Measurements from ENCODE around the gene UNC13D. TPM values are rescaled to one million over a fixed set of nuclear protein-coding genes. Genes with fewer than 3 reads are reported as not detected.

UNC13D gene
- total and polyA plus RNA-seq, 9 of the 15 experiments (the other 6 are each of a cell fraction or from before 2014, with no cell fraction given), result 0.86 to 244 (median 69.2) TPM

DNA sequence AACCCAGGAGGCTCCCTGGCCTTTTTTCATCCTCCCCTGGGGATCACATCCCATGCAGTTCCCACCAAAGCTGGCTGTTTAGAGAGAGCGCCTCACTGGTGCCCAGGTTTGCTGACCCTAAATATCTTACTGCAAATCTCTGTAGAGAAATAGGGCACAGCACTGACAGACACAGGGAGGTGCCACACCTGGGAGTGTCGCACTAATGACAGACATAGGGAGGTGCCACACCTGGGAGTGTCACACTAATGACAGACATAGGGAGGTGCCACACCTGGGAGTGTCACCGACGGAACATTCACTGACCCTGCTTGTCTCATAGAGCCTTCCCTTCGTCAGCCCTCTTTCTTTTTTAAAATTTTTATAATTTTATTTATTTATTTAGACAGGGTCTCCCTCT, 34.0 kb downstream of the UNC13D start:
- peaks cover 45% of the 10 kb centered on the region; the same call in 2 of the 3 replicates for H3K36me3 ChIP-seq (ENCODE audit: control insufficient read depth, insufficient read depth, low read length)
- peaks cover 10 to 28% of the 10 kb centered on the region in 2 experiments for H3K4me1 ChIP-seq (replicated peaks in 1 of 2; ENCODE audit: control insufficient read depth in 2 of 2, insufficient read depth in 2 of 2, low read length in 2 of 2)
- FAIRE-seq (peak; percentile 59), ATAC-seq (peak; percentile 94), DNase-seq (ENCODE audit: extremely low read depth in 1 of 4, low spot score in 3 of 4) (peak; percentile 35 to 76 (median 57))
- H3K27ac ChIP-seq (ENCODE audit: extremely low read depth, low read depth, low read length), result no peak overlapping the region
- CTCF ChIA-PET (ENCODE audit: low intra/inter-chr PET ratio), result no interaction called here
- H3K9me1 ChIP-seq (ENCODE audit: control insufficient read depth, insufficient read depth, low read length), result no peaks in the 10 kb centered on the region
- POLR2A ChIA-PET, result interaction anchor here (0.8 to 4.1 kb wide), 3 partner anchors 14 to 308 kb away, joined by 3 to 37 read pairs (median 6); no protein-coding TSS in a partner anchor
- no peaks in the 10 kb centered on the region for H4K20me1 ChIP-seq (replicated peaks; ENCODE audit: control insufficient read depth, insufficient read depth, low read length)
- no peaks in the 10 kb centered on the region for H3K79me2 ChIP-seq (ENCODE audit: control insufficient read depth, insufficient read depth, low read length)
- intact Hi-C loops (cut with micrococcal nuclease), result no loop called here
- WGBS (ENCODE audit: insufficient coverage, low coverage, missing lambda C conversion rate), result 62% methylated on average over 5 of the region's 5 CpGs
- in situ Hi-C loops (cut with MboI), result no loop called here
- no peaks in the 10 kb centered on the region for H3K9me3 ChIP-seq (replicated peaks; ENCODE audit: control insufficient read depth, insufficient read depth, low read depth, low read length)
- H3K4me2 ChIP-seq (ENCODE audit: insufficient read depth, low read length), result no peak overlapping the region
- H3K9ac ChIP-seq (ENCODE audit: insufficient read depth in 1 of 2, low read depth in 2 of 2, low read length in 2 of 2), result no peak overlapping the region
- H3K27me3 ChIP-seq (ENCODE audit: control insufficient read depth in 2 of 2, insufficient read depth in 2 of 2, low read length in 2 of 2), result no peaks in the 10 kb centered on the region
- no peak overlapping the region for H2AFZ ChIP-seq (ENCODE audit: low read depth, low read length)
- BruUV-seq (replicated peaks), result no TSS peak
- H3K4me3 ChIP-seq, result no peak overlapping the region
- TF ChIP-seq GABPA (tag; conservative IDR thresholded peaks at IDR 0.05; ENCODE audit: low read depth), result no peak
- no peak for TF ChIP-seq CHD2 (IDR thresholded peaks at IDR 0.05; ENCODE audit: low read depth, low read length)
- TF ChIP-seq JUN (IDR thresholded peaks at IDR 0.05; ENCODE audit: borderline replicate concordance, low read depth, low read length), result no peak
- no peak for TF ChIP-seq JUN (CRISPR knock-in tag; IDR thresholded peaks at IDR 0.05; ENCODE audit: borderline replicate concordance)
- TF ChIP-seq XRCC4 (IDR thresholded peaks at IDR 0.05; ENCODE audit: extremely low read depth, insufficient read depth, insufficient read length), result peak; percentile 50
- TF ChIP-seq CSDE1 (IDR thresholded peaks at IDR 0.05), result no peak
- no peak for TF ChIP-seq NCOA2 (IDR thresholded peaks at IDR 0.05; ENCODE audit: partially characterized antibody in 2 of 2)
- no peak for TF ChIP-seq ZNF79 (CRISPR knock-in tag; IDR thresholded peaks at IDR 0.05; ENCODE audit: low read depth)
- 0 out of 2 replicates have a peak, but pooled peaks have one; percentile 22 for TF ChIP-seq KLF1 (tag; IDR thresholded peaks at IDR 0.05)
- no peak for TF ChIP-seq TRIM24 (IDR thresholded peaks at IDR 0.05)
- no peak for TF ChIP-seq NCOR1 (IDR thresholded peaks at IDR 0.05)
- TF ChIP-seq FOXK1 (CRISPR knock-in tag; IDR thresholded peaks at IDR 0.05; ENCODE audit: borderline replicate concordance), result no peak
- no peak for TF ChIP-seq ZNF146 (CRISPR knock-in tag; IDR thresholded peaks at IDR 0.05; ENCODE audit: unreplicated experiment)
- no peak for TF ChIP-seq TAF1 (IDR thresholded peaks at IDR 0.05; ENCODE audit: control insufficient read depth, extremely low read depth, insufficient read depth, low read length, severe bottlenecking)
- TF ChIP-seq ZNF239 (CRISPR knock-in tag; IDR thresholded peaks at IDR 0.05), result no peak
- no peak for TF ChIP-seq BCOR (IDR thresholded peaks at IDR 0.05)
- TF ChIP-seq, protein P1, sequence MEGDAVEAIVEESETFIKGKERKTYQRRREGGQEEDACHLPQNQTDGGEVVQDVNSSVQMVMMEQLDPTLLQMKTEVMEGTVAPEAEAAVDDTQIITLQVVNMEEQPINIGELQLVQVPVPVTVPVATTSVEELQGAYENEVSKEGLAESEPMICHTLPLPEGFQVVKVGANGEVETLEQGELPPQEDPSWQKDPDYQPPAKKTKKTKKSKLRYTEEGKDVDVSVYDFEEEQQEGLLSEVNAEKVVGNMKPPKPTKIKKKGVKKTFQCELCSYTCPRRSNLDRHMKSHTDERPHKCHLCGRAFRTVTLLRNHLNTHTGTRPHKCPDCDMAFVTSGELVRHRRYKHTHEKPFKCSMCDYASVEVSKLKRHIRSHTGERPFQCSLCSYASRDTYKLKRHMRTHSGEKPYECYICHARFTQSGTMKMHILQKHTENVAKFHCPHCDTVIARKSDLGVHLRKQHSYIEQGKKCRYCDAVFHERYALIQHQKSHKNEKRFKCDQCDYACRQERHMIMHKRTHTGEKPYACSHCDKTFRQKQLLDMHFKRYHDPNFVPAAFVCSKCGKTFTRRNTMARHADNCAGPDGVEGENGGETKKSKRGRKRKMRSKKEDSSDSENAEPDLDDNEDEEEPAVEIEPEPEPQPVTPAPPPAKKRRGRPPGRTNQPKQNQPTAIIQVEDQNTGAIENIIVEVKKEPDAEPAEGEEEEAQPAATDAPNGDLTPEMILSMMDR (IDR thresholded peaks at IDR 0.05 in 2 of 3, conservative IDR thresholded peaks at IDR 0.05 in 1 of 3; ENCODE audit: insufficient read depth in 2 of 3, low read depth in 1 of 3, low read length in 3 of 3), result no peak; a peak in 1 of 6 replicates
- TF ChIP-seq, protein P2, sequence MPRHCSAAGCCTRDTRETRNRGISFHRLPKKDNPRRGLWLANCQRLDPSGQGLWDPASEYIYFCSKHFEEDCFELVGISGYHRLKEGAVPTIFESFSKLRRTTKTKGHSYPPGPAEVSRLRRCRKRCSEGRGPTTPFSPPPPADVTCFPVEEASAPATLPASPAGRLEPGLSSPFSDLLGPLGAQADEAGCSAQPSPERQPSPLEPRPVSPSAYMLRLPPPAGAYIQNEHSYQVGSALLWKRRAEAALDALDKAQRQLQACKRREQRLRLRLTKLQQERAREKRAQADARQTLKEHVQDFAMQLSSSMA (CRISPR knock-in tag; IDR thresholded peaks at IDR 0.05), result peak; percentile 83; the same call in 1 of the 2 replicates
- no peak for TF ChIP-seq CHD1 (IDR thresholded peaks at IDR 0.05; ENCODE audit: low read length)
- TF ChIP-seq, protein P3, sequence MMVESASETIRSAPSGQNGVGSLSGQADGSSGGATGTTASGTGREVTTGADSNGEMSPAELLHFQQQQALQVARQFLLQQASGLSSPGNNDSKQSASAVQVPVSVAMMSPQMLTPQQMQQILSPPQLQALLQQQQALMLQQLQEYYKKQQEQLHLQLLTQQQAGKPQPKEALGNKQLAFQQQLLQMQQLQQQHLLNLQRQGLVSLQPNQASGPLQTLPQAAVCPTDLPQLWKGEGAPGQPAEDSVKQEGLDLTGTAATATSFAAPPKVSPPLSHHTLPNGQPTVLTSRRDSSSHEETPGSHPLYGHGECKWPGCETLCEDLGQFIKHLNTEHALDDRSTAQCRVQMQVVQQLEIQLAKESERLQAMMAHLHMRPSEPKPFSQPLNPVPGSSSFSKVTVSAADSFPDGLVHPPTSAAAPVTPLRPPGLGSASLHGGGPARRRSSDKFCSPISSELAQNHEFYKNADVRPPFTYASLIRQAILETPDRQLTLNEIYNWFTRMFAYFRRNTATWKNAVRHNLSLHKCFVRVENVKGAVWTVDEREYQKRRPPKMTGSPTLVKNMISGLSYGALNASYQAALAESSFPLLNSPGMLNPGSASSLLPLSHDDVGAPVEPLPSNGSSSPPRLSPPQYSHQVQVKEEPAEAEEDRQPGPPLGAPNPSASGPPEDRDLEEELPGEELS (CRISPR knock-in tag; IDR thresholded peaks at IDR 0.05; ENCODE audit: borderline replicate concordance), result no peak
